Progenitor cell of endocrine pancreas (in vitro differentiated cells): ENCODE results near the gene DGKZ. TPM values are rescaled to one million over a fixed set of nuclear protein-coding genes. Genes with fewer than 3 reads are reported as not detected.

ENCODE experiments used
- DNase-seq: peaks from one replicate; pipeline ENCODE4 v3.0.0; 2021; ENCODE audit warnings: low spot score; ENCODE audit not compliant: unreplicated experiment
- H3K27ac Mint-ChIP-seq: 2 replicates; pipeline ENCODE4 v1.8.0; 2021; ENCODE audit warnings: mild to moderate bottlenecking, moderate library complexity, mixed read lengths
- H3K27me3 Mint-ChIP-seq: 2 replicates; pipeline ENCODE4 v1.8.0; 2021; ENCODE audit warnings: mixed read lengths
- H3K36me3 Mint-ChIP-seq: 2 replicates; pipeline ENCODE4 v1.8.0; 2022; ENCODE audit warnings: mixed read lengths; ENCODE audit not compliant: insufficient read depth
- H3K4me1 Mint-ChIP-seq: 2 replicates; pipeline ENCODE4 v1.8.0; 2021; ENCODE audit warnings: low read depth, mixed read lengths
- H3K4me3 Mint-ChIP-seq: 2 replicates; pipeline ENCODE4 v1.8.0; 2021; ENCODE audit warnings: low read depth, mild to moderate bottlenecking, moderate library complexity, mixed read lengths
- H3K9me3 Mint-ChIP-seq: 2 replicates; pipeline ENCODE4 v1.8.0; 2021; ENCODE audit warnings: low read depth, mixed read lengths
- CTCF ChIP-seq: fragments of 200-600 bp; sonication (generic); IDR thresholded peaks from one replicate; pipeline ENCODE4 v1.5.0; 2021; ENCODE audit warnings: antibody characterized with exemption, mild to moderate bottlenecking; ENCODE audit not compliant: unreplicated experiment
- total RNA-seq: library from RNA; stranded (reverse); gene quantifications from 2 replicates; pipeline ENCODE4 v1.2.1, GENCODE V29; 2021

Gene DGKZ
- total RNA-seq, 1 donor from 2014 or later, result 58.3 TPM

GRCh38 chr11:46348566-46349401, 1.5 kb downstream of the DGKZ start:
- H3K36me3 Mint-ChIP-seq, result no peaks in the 10 kb centered on the region
- peak overlapping the region; percentile 71 for H3K27ac Mint-ChIP-seq
- H3K27me3 Mint-ChIP-seq, result peaks cover 21% of the 10 kb centered on the region
- H3K4me3 Mint-ChIP-seq, result peak overlapping the region; percentile 77
- DNase-seq, result no peak
- TF ChIP-seq CTCF, result no peak
- H3K4me1 Mint-ChIP-seq, result peaks cover 23% of the 10 kb centered on the region
- no peaks in the 10 kb centered on the region for H3K9me3 Mint-ChIP-seq

GRCh38 chr11:46350695-46351094, 3.4 kb downstream of the DGKZ start:
- Mint-ChIP-seq H3K9me3 (no peaks in the 10 kb centered on the region), H3K36me3 (no peaks in the 10 kb centered on the region), H3K27ac (no peak overlapping the region), H3K4me1 (peaks cover 22% of the 10 kb centered on the region), H3K4me3 (no peak overlapping the region), H3K27me3 (peaks cover 11% of the 10 kb centered on the region)
- no peak for TF ChIP-seq CTCF
- no peak for DNase-seq

GRCh38 chr11:46351148-46351547, 3.9 kb downstream of the DGKZ start:
- TF ChIP-seq CTCF, result no peak
- Mint-ChIP-seq H3K9me3 (no peaks in the 10 kb centered on the region), H3K36me3 (no peaks in the 10 kb centered on the region), H3K4me3 (no peak overlapping the region), H3K4me1 (peaks cover 22% of the 10 kb centered on the region), H3K27me3 (peaks cover 8% of the 10 kb centered on the region), H3K27ac (no peak overlapping the region)
- no peak for DNase-seq

GRCh38 chr11:46351606-46352005, 4.3 kb downstream of the DGKZ start:
- Mint-ChIP-seq H3K27ac (no peak overlapping the region), H3K9me3 (no peaks in the 10 kb centered on the region), H3K27me3 (peaks cover 4% of the 10 kb centered on the region), H3K4me1 (peaks cover 22% of the 10 kb centered on the region), H3K4me3 (no peak overlapping the region), H3K36me3 (no peaks in the 10 kb centered on the region)
- no peak for TF ChIP-seq CTCF
- DNase-seq, result no peak

GRCh38 chr11:46352063-46352841, 5.0 kb downstream of the DGKZ start:
- H3K27me3 Mint-ChIP-seq, result no peaks in the 10 kb centered on the region
- no peak overlapping the region for H3K4me3 Mint-ChIP-seq
- no peaks in the 10 kb centered on the region for H3K9me3 Mint-ChIP-seq
- peak; percentile 79 for TF ChIP-seq CTCF
- no peaks in the 10 kb centered on the region for H3K36me3 Mint-ChIP-seq
- peak overlapping the region; percentile 88 for H3K27ac Mint-ChIP-seq
- peak; percentile 55 for DNase-seq
- H3K4me1 Mint-ChIP-seq, result peaks cover 24% of the 10 kb centered on the region
